ENCODE data around the gene ENOX2.
A peak's percentile ranks its signal among the peaks of the same experiment; 100 is the strongest.

ENOX2 gene

GRCh38 chrX:130593911-130594310, 309.1 kb downstream of the ENOX2 start:
- TF ChIP-seq CTCF (IDR thresholded peaks at IDR 0.05): no peak
- Histone ChIP-seq H3K4me3 (no peak overlapping the region), H3K27ac (no peak overlapping the region)
- DNase-seq (ENCODE audit: low spot score): no peak

- H3K27ac ChIP-seq: no peak overlapping the region
- H3K4me3 ChIP-seq: no peak overlapping the region
- TF ChIP-seq CTCF (IDR thresholded peaks at IDR 0.05): no peak
- DNase-seq (ENCODE audit: low spot score): no peak
These were observed 310.8 kb downstream of the ENOX2 start for GRCh38 chrX:130592204-130592603.

GRCh38 chrX:130578906-130579305, 324.1 kb downstream of the ENOX2 start:
- no peak for TF ChIP-seq CTCF (IDR thresholded peaks at IDR 0.05)
- no peak overlapping the region for H3K27ac ChIP-seq
- H3K4me3 ChIP-seq: no peak overlapping the region
- no peak for DNase-seq (ENCODE audit: low spot score)

- DNase-seq (ENCODE audit: low spot score): no peak
- no peak for TF ChIP-seq CTCF (IDR thresholded peaks at IDR 0.05)
- Histone ChIP-seq H3K27ac (no peak overlapping the region), H3K4me3 (no peak overlapping the region)
These were observed 325.6 kb downstream of the ENOX2 start for GRCh38 chrX:130577431-130577830.

- no peak overlapping the region for H3K27ac ChIP-seq
- no peak for DNase-seq (ENCODE audit: low spot score)
- no peak overlapping the region for H3K4me3 ChIP-seq
- TF ChIP-seq CTCF (IDR thresholded peaks at IDR 0.05): peak; percentile 73
These were observed 327.1 kb downstream of the ENOX2 start for GRCh38 chrX:130575831-130576389.
